Prostate gland (tissue), 2 donors: Measurements from ENCODE around the gene KIR2DL1.

Source experiments
- CTCF ChIP-seq, 4 experiments: fragments of 200-600 bp in 2 of 4; fragments of 450-650 bp in 2 of 4; sonication (generic) in 2 of 4; IDR thresholded peaks; 1 replicate in 3 of 4; 2 replicates in 1 of 4; pipeline ENCODE4 v1.5.1; 2016 to 2019; ENCODE audit warnings: antibody characterized with exemption in 4 of 4, mild to moderate bottlenecking in 2 of 4, moderate library complexity in 2 of 4
- POLR2A ChIP-seq: fragments of 450-650 bp; IDR thresholded peaks from one replicate; pipeline ENCODE4 v1.6.1; 2016; ENCODE audit warnings: antibody characterized with exemption, mild to moderate bottlenecking

GRCh38 chr19:54792814-54793213 lies 23.2 kb downstream of the KIR2DL1 start:
- TF ChIP-seq CTCF (IDR thresholded peaks at IDR 0.05) (no peak), POLR2A (no peak)
